Measurements from ENCODE around the gene PDE11A.

- TF ChIP-seq POLR2A (IDR thresholded peaks at IDR 0.05; ENCODE audit: low read length) (no peak), GATA1 (IDR thresholded peaks at IDR 0.05; ENCODE audit: low read depth, low read length) (no peak)
These were observed 184.0 kb downstream of the PDE11A start for GRCh38 chr2:177888581-177888980.
